ENCODE measurements around the gene FADS3. TPM values are rescaled to one million over a fixed set of nuclear protein-coding genes. Genes with fewer than 3 reads are reported as not detected.
A peak's percentile ranks its signal among the peaks of the same experiment; 100 is the strongest.

FADS3 gene
- total and polyA plus RNA-seq, 2 experiments from 2014 or later: 44.4 to 73.5 TPM

GRCh38 chr11:61880454-61880853 is 10.9 kb downstream of the FADS3 start:
- H3K27ac ChIP-seq (ENCODE audit: low read depth): no peak overlapping the region; the same call in 1 of the 2 replicates
- Mint-ChIP-seq H3K36me3 (ENCODE audit: low read depth) (peaks cover 5% of the 10 kb centered on the region; the same call in 2 of the 3 replicates), H3K9me3 (no peaks in the 10 kb centered on the region), H3K27ac (peak overlapping the region; percentile 63; the same call in 1 of the 2 replicates), H3K4me3 (no peak overlapping the region; the same call in 2 of the 3 replicates), H3K27me3 (ENCODE audit: insufficient read depth, low read depth, poor library complexity) (peaks cover 4% of the 10 kb centered on the region), H3K4me1 (peaks cover 33% of the 10 kb centered on the region)
- H4K20me1 ChIP-seq (replicated peaks; ENCODE audit: insufficient read depth): no peaks in the 10 kb centered on the region
- H2AFZ ChIP-seq: no peak overlapping the region
- no peaks in the 10 kb centered on the region for H3K27me3 ChIP-seq (ENCODE audit: insufficient read depth)
- 0 out of 2 replicates have a peak overlapping the region, but pooled peaks have one; percentile 14 for H3K4me2 ChIP-seq
- peaks cover 18% of the 10 kb centered on the region for H3K4me1 ChIP-seq (ENCODE audit: insufficient read depth)
- H3K9me2 ChIP-seq (ENCODE audit: insufficient read depth): no peaks in the 10 kb centered on the region
- H3K79me2 ChIP-seq (replicated peaks; ENCODE audit: insufficient read depth): no peaks in the 10 kb centered on the region
- DNase-seq (ENCODE audit: low spot score): no peak
- no peaks in the 10 kb centered on the region for H3K36me3 ChIP-seq (ENCODE audit: insufficient read depth)
- TF ChIP-seq ZNF331 (CRISPR knock-in tag; IDR thresholded peaks at IDR 0.05; ENCODE audit: low read depth): no peak
- TF ChIP-seq EZH2phosphoT487 (IDR thresholded peaks at IDR 0.05; ENCODE audit: unreplicated experiment): no peak
- no peak for TF ChIP-seq ETS1 (IDR thresholded peaks at IDR 0.05)
- TF ChIP-seq JUNB (IDR thresholded peaks at IDR 0.05; ENCODE audit: unreplicated experiment): no peak
- no peak for ATAC-seq
- H3K4me3 ChIP-seq: no peak overlapping the region
- H3F3A ChIP-seq (replicated peaks; ENCODE audit: low read depth): no peaks in the 10 kb centered on the region

- Histone ChIP-seq H4K20me1 (replicated peaks; ENCODE audit: insufficient read depth) (no peaks in the 10 kb centered on the region), H3F3A (replicated peaks; ENCODE audit: low read depth) (no peaks in the 10 kb centered on the region), H2AFZ (no peak overlapping the region), H3K4me3 (no peak overlapping the region), H3K9me2 (ENCODE audit: insufficient read depth) (no peaks in the 10 kb centered on the region), H3K79me2 (replicated peaks; ENCODE audit: insufficient read depth) (no peaks in the 10 kb centered on the region), H3K4me2 (0 out of 2 replicates have a peak overlapping the region, but pooled peaks have one; percentile 14), H3K27ac (ENCODE audit: low read depth) (no peak overlapping the region; the same call in 1 of the 2 replicates), H3K27me3 (ENCODE audit: insufficient read depth) (no peaks in the 10 kb centered on the region), H3K4me1 (ENCODE audit: insufficient read depth) (peaks cover 20% of the 10 kb centered on the region), H3K36me3 (ENCODE audit: insufficient read depth) (no peaks in the 10 kb centered on the region)
- H3K27ac Mint-ChIP-seq: no peak overlapping the region; the same call in 1 of the 2 replicates
- no peak for ATAC-seq
- no peak overlapping the region; the same call in 2 of the 3 replicates for H3K4me3 Mint-ChIP-seq
- H3K36me3 Mint-ChIP-seq (ENCODE audit: low read depth): peaks cover 5% of the 10 kb centered on the region; the same call in 2 of the 3 replicates
- peaks cover 32% of the 10 kb centered on the region for H3K4me1 Mint-ChIP-seq
- DNase-seq (ENCODE audit: low spot score): no peak
- no peak for TF ChIP-seq REST (IDR thresholded peaks at IDR 0.05; ENCODE audit: unreplicated experiment)
- no peak for TF ChIP-seq EZH2phosphoT487 (IDR thresholded peaks at IDR 0.05; ENCODE audit: unreplicated experiment)
- TF ChIP-seq CREB1 (CRISPR knock-in tag; IDR thresholded peaks at IDR 0.05; ENCODE audit: low read depth): no peak
- H3K9me3 Mint-ChIP-seq: no peaks in the 10 kb centered on the region
- H3K27me3 Mint-ChIP-seq (ENCODE audit: insufficient read depth, low read depth, poor library complexity): peaks cover 4% of the 10 kb centered on the region
Observed at GRCh38 chr11:61880031-61880430, 11.3 kb downstream of the FADS3 start.
